Keratinocyte (primary cell): Measurements from ENCODE around the gene TP63. TPM values are rescaled to one million over a fixed set of nuclear protein-coding genes. Genes with fewer than 3 reads are reported as not detected.

Experiments
- DNase-seq: peaks from one replicate; pipeline ENCODE4 v3.0.0-alpha.2; 2011; ENCODE audit warnings: low read depth, missing footprints, low spot score
- FAIRE-seq: peaks from 2 replicates; lab custom pipeline; 2011; peaks lifted over from hg19 to GRCh38; lab: Jason Lieb, UNC
- H2AFZ ChIP-seq: 2 replicates; pipeline ENCODE4 v1.6.0; 2012; ENCODE audit warnings: low read length, control low read depth, inconsistent platforms; ENCODE audit not compliant: control insufficient read depth
- H3K27ac ChIP-seq: 2 replicates; pipeline ENCODE4 v1.5.1; 2011; ENCODE audit warnings: low read length; ENCODE audit not compliant: control insufficient read depth, insufficient read depth
- H3K27me3 ChIP-seq: 3 replicates; pipeline ENCODE4 v1.6.0; 2011; ENCODE audit warnings: low read length; ENCODE audit not compliant: control insufficient read depth, insufficient read depth; ENCODE audit errors: extremely low read depth
- H3K36me3 ChIP-seq, 2 experiments: 2 replicates in 1 of 2; 3 replicates in 1 of 2; pipeline ENCODE4 v1.5.1; 2011; ENCODE audit warnings: low read length in 2 of 2, mild to moderate bottlenecking in 1 of 2; ENCODE audit not compliant: control insufficient read depth in 2 of 2, insufficient read depth in 2 of 2; ENCODE audit errors: extremely low read depth in 1 of 2
- H3K4me1 ChIP-seq: 3 replicates; pipeline ENCODE4 v1.5.1; 2011; ENCODE audit warnings: low read length; ENCODE audit not compliant: control insufficient read depth, insufficient read depth; ENCODE audit errors: extremely low read depth
- H3K4me2 ChIP-seq: 3 replicates; pipeline ENCODE4 v1.6.0; 2011; ENCODE audit warnings: low read depth, low read length; ENCODE audit not compliant: control insufficient read depth, insufficient read depth; ENCODE audit errors: extremely low read depth
- H3K4me3 ChIP-seq, 3 experiments: fragments of 200-600 bp in 1 of 3; sonication (generic) in 1 of 3; 2 replicates in 2 of 3; 3 replicates in 1 of 3; pipeline ENCODE4 v1.5.1; 2011 to 2016; ENCODE audit warnings: low read length in 3 of 3, mild to moderate bottlenecking in 3 of 3, control low read depth in 2 of 3, inconsistent platforms in 1 of 3, low read depth in 1 of 3, mixed read lengths in 1 of 3, mixed run types in 1 of 3, moderate library complexity in 1 of 3; ENCODE audit not compliant: control insufficient read depth in 2 of 3, insufficient read depth in 2 of 3; ENCODE audit errors: extremely low read depth in 1 of 3
- H3K79me2 ChIP-seq: 2 replicates; pipeline ENCODE4 v1.6.0; 2012; ENCODE audit warnings: low read length; ENCODE audit not compliant: control insufficient read depth, insufficient read depth
- H3K9ac ChIP-seq: 3 replicates; pipeline ENCODE4 v1.6.0; 2011; ENCODE audit warnings: low read length; ENCODE audit not compliant: control insufficient read depth, insufficient read depth; ENCODE audit errors: extremely low read depth
- H3K9me1 ChIP-seq: 3 replicates; pipeline ENCODE4 v1.6.0; 2011; ENCODE audit warnings: low read length; ENCODE audit not compliant: control insufficient read depth, insufficient read depth; ENCODE audit errors: extremely low read depth
- H3K9me3 ChIP-seq: 2 replicates; pipeline ENCODE4 v1.5.1; 2012; ENCODE audit warnings: low read depth, low read length; ENCODE audit not compliant: control insufficient read depth
- H4K20me1 ChIP-seq: 3 replicates; pipeline ENCODE4 v1.6.0; 2011; ENCODE audit warnings: low read length; ENCODE audit not compliant: control insufficient read depth, insufficient read depth; ENCODE audit errors: extremely low read depth
- EZH2 ChIP-seq: IDR thresholded peaks from one replicate; pipeline ENCODE4 v1.6.1; 2012; ENCODE audit warnings: inconsistent platforms, mild to moderate bottlenecking, low read length, moderate library complexity
- dilution Hi-C: fragments of 300-500 bp; cut with MboI; formaldehyde crosslinking; loops from one replicate; pipeline ENCODE4 v1.7.0; 2020; ENCODE audit warnings: low sequenced_read_pairs; ENCODE audit not compliant: extremely low pct_ligation_motif_present
- polyA plus RNA-seq, 5 experiments: library from polyadenylated mRNA; depleted of rRNA in 3 of 5; stranded (reverse) in 3 of 5; stranded (forward) in 1 of 5; unstranded in 1 of 5; fragments of >200 nt; gene quantifications; 1 replicate in 1 of 5; 2 replicates in 3 of 5; 3 replicates in 1 of 5; pipeline versions ENCODE4 v1.2.1 to v1.2.3, GENCODE V29; 2011 to 2012; ENCODE audit warnings: missing spikeins in 2 of 5, low read depth in 1 of 5, low replicate concordance in 1 of 5
- TF ChIP-seq, protein P1 (sequence below), 3 experiments: IDR thresholded peaks in 1 of 3; conservative IDR thresholded peaks in 1 of 3; optimal IDR thresholded peaks in 1 of 3; 2 replicates in 2 of 3; 3 replicates in 1 of 3; pipeline versions ENCODE3 to v1.5.1; 2011; ENCODE audit warnings: low read length in 3 of 3, mild to moderate bottlenecking in 3 of 3, moderate library complexity in 2 of 3, control low read depth in 1 of 3, inconsistent platforms in 1 of 3; ENCODE audit not compliant: insufficient read depth in 2 of 3; ENCODE audit errors: extremely low read depth in 1 of 3

TP63 gene
- polyA plus RNA-seq, 1 donor (not counting 4 experiments of a cell fraction or from before 2014, with no cell fraction given), result 214 TPM

DNA sequence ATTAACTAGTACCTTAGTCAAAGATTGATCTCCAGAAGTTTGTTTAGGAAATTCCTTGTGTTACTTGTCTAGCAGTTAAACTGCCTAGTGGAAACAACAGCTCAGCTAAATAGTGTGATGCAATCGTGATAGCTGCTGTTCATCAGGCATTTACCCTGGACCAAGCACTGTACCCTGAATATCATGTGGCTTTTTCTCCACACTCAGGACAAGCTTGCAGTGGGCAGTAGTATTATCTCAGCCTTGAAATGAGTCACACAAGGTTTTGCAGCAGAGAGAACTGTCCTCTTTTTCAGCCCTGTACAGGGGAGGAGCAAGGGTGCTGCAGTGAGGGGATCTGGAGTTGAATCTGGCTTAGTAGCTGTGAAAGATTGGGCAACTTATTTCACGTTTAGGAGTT, 208.4 kb downstream of the TP63 start:
- FAIRE-seq, result peak; percentile 97
- no peaks in the 10 kb centered on the region for H3K9me1 ChIP-seq
- H3K9me3 ChIP-seq, result no peaks in the 10 kb centered on the region
- peak; percentile 79 for DNase-seq
- H3K4me2 ChIP-seq, result peak overlapping the region; percentile 76
- no peak for TF ChIP-seq EZH2
- TF ChIP-seq, protein P1, sequence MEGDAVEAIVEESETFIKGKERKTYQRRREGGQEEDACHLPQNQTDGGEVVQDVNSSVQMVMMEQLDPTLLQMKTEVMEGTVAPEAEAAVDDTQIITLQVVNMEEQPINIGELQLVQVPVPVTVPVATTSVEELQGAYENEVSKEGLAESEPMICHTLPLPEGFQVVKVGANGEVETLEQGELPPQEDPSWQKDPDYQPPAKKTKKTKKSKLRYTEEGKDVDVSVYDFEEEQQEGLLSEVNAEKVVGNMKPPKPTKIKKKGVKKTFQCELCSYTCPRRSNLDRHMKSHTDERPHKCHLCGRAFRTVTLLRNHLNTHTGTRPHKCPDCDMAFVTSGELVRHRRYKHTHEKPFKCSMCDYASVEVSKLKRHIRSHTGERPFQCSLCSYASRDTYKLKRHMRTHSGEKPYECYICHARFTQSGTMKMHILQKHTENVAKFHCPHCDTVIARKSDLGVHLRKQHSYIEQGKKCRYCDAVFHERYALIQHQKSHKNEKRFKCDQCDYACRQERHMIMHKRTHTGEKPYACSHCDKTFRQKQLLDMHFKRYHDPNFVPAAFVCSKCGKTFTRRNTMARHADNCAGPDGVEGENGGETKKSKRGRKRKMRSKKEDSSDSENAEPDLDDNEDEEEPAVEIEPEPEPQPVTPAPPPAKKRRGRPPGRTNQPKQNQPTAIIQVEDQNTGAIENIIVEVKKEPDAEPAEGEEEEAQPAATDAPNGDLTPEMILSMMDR (optimal IDR thresholded peaks at IDR 0.05 in 1 of 3, IDR thresholded peaks at IDR 0.05 in 1 of 3, conservative IDR thresholded peaks at IDR 0.05 in 1 of 3; ENCODE audit: extremely low read depth in 1 of 3, insufficient read depth in 2 of 3, low read length in 3 of 3), result peak in 1 of 3 experiments; percentile 21
- H3K36me3 ChIP-seq, result peaks cover 3 to 35% of the 10 kb centered on the region in 2 experiments
- H3K4me3 ChIP-seq, result peak overlapping the region in 2 of 3 experiments; percentile 13 to 55
- peaks cover 70% of the 10 kb centered on the region for H3K79me2 ChIP-seq
- no peaks in the 10 kb centered on the region for H4K20me1 ChIP-seq
- no peak overlapping the region for H2AFZ ChIP-seq
- dilution Hi-C loops, result no loop called here
- no peaks in the 10 kb centered on the region for H3K27me3 ChIP-seq
- H3K9ac ChIP-seq, result peak overlapping the region; percentile 85
- peak overlapping the region; percentile 98 for H3K27ac ChIP-seq
- peaks cover 94% of the 10 kb centered on the region for H3K4me1 ChIP-seq

DNA sequence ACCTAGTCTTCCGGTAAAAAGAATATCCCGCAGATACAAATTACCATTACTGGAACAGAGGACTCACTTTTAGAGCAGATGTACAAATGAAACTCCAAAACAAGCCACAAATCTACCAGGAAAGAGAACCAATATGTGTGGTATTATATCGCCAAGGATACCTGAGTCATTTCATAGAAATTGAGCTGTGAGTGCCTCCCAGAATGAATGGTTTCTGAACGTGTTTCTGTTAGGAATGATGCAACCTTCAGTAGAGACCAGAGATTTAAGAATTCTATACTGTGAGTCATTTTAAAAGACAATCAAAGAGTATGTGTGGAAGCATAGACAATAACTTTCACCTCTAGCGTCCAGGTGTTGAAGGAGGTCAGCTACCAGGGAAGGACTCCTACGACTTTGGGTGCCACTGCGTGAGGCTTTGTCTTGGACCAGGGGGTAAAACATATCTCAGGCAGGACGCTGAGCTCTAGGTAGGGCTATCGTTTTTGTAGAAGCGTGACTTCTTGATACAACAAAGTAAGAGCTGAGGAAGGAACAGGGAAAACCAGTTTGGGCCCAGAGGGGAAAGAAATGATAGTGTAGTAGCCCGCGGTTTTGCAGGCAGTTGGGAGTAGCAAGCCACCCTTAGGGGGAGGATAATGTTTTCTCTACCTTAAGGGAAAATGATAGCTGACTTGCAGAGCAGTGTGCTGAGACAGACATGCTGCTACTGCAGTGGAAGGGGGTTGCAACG, 210.4 kb downstream of the TP63 start:
- H4K20me1 ChIP-seq, result no peaks in the 10 kb centered on the region
- no peak overlapping the region for H2AFZ ChIP-seq
- FAIRE-seq (peak; percentile 97), DNase-seq (no peak)
- peaks cover 88% of the 10 kb centered on the region for H3K4me1 ChIP-seq
- no peaks in the 10 kb centered on the region for H3K9me3 ChIP-seq
- TF ChIP-seq, protein P1 (optimal IDR thresholded peaks at IDR 0.05 in 1 of 3, IDR thresholded peaks at IDR 0.05 in 1 of 3, conservative IDR thresholded peaks at IDR 0.05 in 1 of 3; ENCODE audit: extremely low read depth in 1 of 3, insufficient read depth in 2 of 3, low read length in 3 of 3), result no peak
- TF ChIP-seq EZH2, result no peak
- peak overlapping the region; percentile 73 for H3K4me2 ChIP-seq
- H3K4me3 ChIP-seq, result peak overlapping the region in 2 of 3 experiments; percentile 35 to 40
- peak overlapping the region; percentile 85 for H3K9ac ChIP-seq
- no peaks in the 10 kb centered on the region for H3K9me1 ChIP-seq
- peaks cover 8 to 38% of the 10 kb centered on the region in 2 experiments for H3K36me3 ChIP-seq
- dilution Hi-C loops, result no loop called here
- H3K27me3 ChIP-seq, result no peaks in the 10 kb centered on the region
- H3K79me2 ChIP-seq, result peaks cover 70% of the 10 kb centered on the region
- H3K27ac ChIP-seq, result peak overlapping the region; percentile 98
